ENCODE data around the gene METTL24.

The METTL24 gene

GRCh38 chr6:110198561-110198960, 159.6 kb downstream of the METTL24 start:
- Histone ChIP-seq H3K27ac (ENCODE audit: low read depth, low read length) (no peak overlapping the region), H3K14ac (ENCODE audit: low read length) (no peak overlapping the region), H2BK12ac (ENCODE audit: low read length) (no peak overlapping the region), H4K8ac (ENCODE audit: low read depth, low read length) (no peak overlapping the region), H4K12ac (ENCODE audit: low read depth, low read length) (no peak overlapping the region), H2AFZ (ENCODE audit: insufficient read depth, low read length, poor library complexity) (no peak overlapping the region), H2BK5ac (ENCODE audit: low read depth, low read length, poor library complexity) (no peak overlapping the region), H3K9ac (ENCODE audit: low read length) (no peak overlapping the region), H2AK5ac (ENCODE audit: low read length) (no peak overlapping the region), H3K9me3 (ENCODE audit: insufficient read depth, low read depth, low read length) (no peaks in the 10 kb centered on the region), H3K79me2 (ENCODE audit: control insufficient read depth, insufficient read depth, low read length, poor library complexity) (no peaks in the 10 kb centered on the region), H3K4me1 (ENCODE audit: control insufficient read depth in 1 of 2, insufficient read depth in 2 of 2, low read length in 2 of 2) (no peaks in the 10 kb centered on the region), H3K4ac (ENCODE audit: low read depth, low read length) (no peak overlapping the region), H3K27me3 (ENCODE audit: insufficient read depth, low read length) (no peaks in the 10 kb centered on the region), H3K4me2 (ENCODE audit: low read length) (no peak overlapping the region), H3K18ac (ENCODE audit: low read length) (no peak overlapping the region), H2BK120ac (ENCODE audit: insufficient read depth, low read length, poor library complexity) (no peak overlapping the region), H3K79me1 (ENCODE audit: low read length) (no peaks in the 10 kb centered on the region), H3K23ac (ENCODE audit: low read length) (no peak overlapping the region), H4K91ac (ENCODE audit: low read depth, low read length) (no peak overlapping the region), H3K36me3 (ENCODE audit: control insufficient read depth in 1 of 2, insufficient read depth in 2 of 2, low read length in 2 of 2) (no peaks in the 10 kb centered on the region), H3K4me3 (ENCODE audit: low read depth, low read length) (no peak overlapping the region)
- no peak for DNase-seq
- WGBS (ENCODE audit: extremely low coverage, insufficient coverage, insufficient read length): no CpG with 5 or more reads among the region's 3 CpGs

DNA sequence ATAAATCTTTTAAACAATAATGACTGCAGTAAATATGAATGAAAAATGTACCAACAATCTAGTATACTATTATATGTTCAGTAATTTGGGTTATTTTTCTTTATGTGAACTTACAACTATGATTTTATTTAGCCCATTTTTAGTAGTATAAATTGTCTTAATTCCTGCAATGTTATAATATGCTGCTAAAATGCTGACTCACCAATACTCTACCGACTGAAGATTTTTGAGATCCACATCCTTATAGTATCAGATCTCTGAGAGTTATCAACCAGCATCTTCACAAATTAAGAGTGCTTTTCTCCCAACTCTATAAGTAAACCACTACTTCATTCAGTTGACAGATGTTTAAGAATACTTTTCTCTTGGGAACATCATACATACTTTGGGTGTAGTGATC, 161.3 kb downstream of the METTL24 start:
- Histone ChIP-seq H3K79me1 (ENCODE audit: low read length) (no peaks in the 10 kb centered on the region), H3K4me3 (ENCODE audit: low read depth, low read length) (no peak overlapping the region), H3K9me3 (ENCODE audit: insufficient read depth, low read depth, low read length) (no peaks in the 10 kb centered on the region), H2AK5ac (ENCODE audit: low read length) (no peak overlapping the region), H3K4ac (ENCODE audit: low read depth, low read length) (no peak overlapping the region), H2BK120ac (ENCODE audit: insufficient read depth, low read length, poor library complexity) (no peak overlapping the region), H3K27ac (ENCODE audit: low read depth, low read length) (no peak overlapping the region), H2AFZ (ENCODE audit: insufficient read depth, low read length, poor library complexity) (no peak overlapping the region), H4K12ac (ENCODE audit: low read depth, low read length) (no peak overlapping the region), H2BK12ac (ENCODE audit: low read length) (no peak overlapping the region), H3K23ac (ENCODE audit: low read length) (no peak overlapping the region), H3K36me3 (ENCODE audit: control insufficient read depth in 1 of 2, insufficient read depth in 2 of 2, low read length in 2 of 2) (no peaks in the 10 kb centered on the region), H2BK5ac (ENCODE audit: low read depth, low read length, poor library complexity) (no peak overlapping the region), H3K27me3 (ENCODE audit: insufficient read depth, low read length) (no peaks in the 10 kb centered on the region), H3K14ac (ENCODE audit: low read length) (no peak overlapping the region), H3K9ac (ENCODE audit: low read length) (no peak overlapping the region), H4K91ac (ENCODE audit: low read depth, low read length) (no peak overlapping the region), H3K18ac (ENCODE audit: low read length) (no peak overlapping the region), H4K8ac (ENCODE audit: low read depth, low read length) (no peak overlapping the region), H3K4me1 (ENCODE audit: control insufficient read depth in 1 of 2, insufficient read depth in 2 of 2, low read length in 2 of 2) (no peaks in the 10 kb centered on the region), H3K79me2 (ENCODE audit: control insufficient read depth, insufficient read depth, low read length, poor library complexity) (no peaks in the 10 kb centered on the region), H3K4me2 (ENCODE audit: low read length) (no peak overlapping the region)
- WGBS (ENCODE audit: extremely low coverage, insufficient coverage, insufficient read length): no CpG with 5 or more reads among the region's 1 CpG
- DNase-seq: no peak

DNA sequence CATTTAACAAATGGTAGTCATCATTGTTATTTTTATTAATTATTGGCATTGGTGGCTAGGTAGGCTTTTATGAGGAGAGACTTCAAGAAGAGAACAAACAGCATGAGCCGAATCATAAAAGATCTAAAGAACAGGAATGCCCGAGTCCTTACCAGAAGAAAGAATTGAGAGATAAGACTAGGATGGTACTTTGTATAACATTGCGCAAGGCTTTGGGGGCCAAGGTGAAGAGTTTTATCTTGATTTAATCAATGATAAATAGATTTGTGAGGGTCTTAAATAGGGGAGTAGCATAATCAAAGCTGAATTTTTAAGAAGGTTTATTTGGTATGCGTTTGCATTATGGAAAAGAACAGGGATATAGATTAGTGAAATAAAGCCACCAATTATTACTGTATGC, 162.5 kb downstream of the METTL24 start:
- no peak overlapping the region for H4K8ac ChIP-seq (ENCODE audit: low read depth, low read length)

More for the DNA sequence above, 162.5 kb downstream of the METTL24 start:
- H3K27me3 ChIP-seq (ENCODE audit: insufficient read depth, low read length): no peaks in the 10 kb centered on the region
- H3K9ac ChIP-seq (ENCODE audit: low read length): no peak overlapping the region
- no peak overlapping the region for H3K4ac ChIP-seq (ENCODE audit: low read depth, low read length)
- no peak overlapping the region for H2BK120ac ChIP-seq (ENCODE audit: insufficient read depth, low read length, poor library complexity)
- H4K12ac ChIP-seq (ENCODE audit: low read depth, low read length): no peak overlapping the region
- no peaks in the 10 kb centered on the region for H3K79me1 ChIP-seq (ENCODE audit: low read length)
- H3K4me1 ChIP-seq (ENCODE audit: control insufficient read depth in 1 of 2, insufficient read depth in 2 of 2, low read length in 2 of 2): peaks cover 0 to 2% of the 10 kb centered on the region in 2 experiments
- H2AFZ ChIP-seq (ENCODE audit: insufficient read depth, low read length, poor library complexity): no peak overlapping the region
- H3K4me3 ChIP-seq (ENCODE audit: low read depth, low read length): no peak overlapping the region
- H3K9me3 ChIP-seq (ENCODE audit: insufficient read depth, low read depth, low read length): no peaks in the 10 kb centered on the region
- no peak overlapping the region for H2BK12ac ChIP-seq (ENCODE audit: low read length)
- 100% methylated on average over 1 of the region's 4 CpGs for WGBS (ENCODE audit: extremely low coverage, insufficient coverage, insufficient read length)
- no peak for DNase-seq
- H3K79me2 ChIP-seq (ENCODE audit: control insufficient read depth, insufficient read depth, low read length, poor library complexity): no peaks in the 10 kb centered on the region
- H2AK5ac ChIP-seq (ENCODE audit: low read length): no peak overlapping the region
- H3K18ac ChIP-seq (ENCODE audit: low read length): no peak overlapping the region
- no peaks in the 10 kb centered on the region for H3K36me3 ChIP-seq (ENCODE audit: control insufficient read depth in 1 of 2, insufficient read depth in 2 of 2, low read length in 2 of 2)
- no peak overlapping the region for H3K27ac ChIP-seq (ENCODE audit: low read depth, low read length)
- H3K23ac ChIP-seq (ENCODE audit: low read length): no peak overlapping the region
- no peak overlapping the region for H2BK5ac ChIP-seq (ENCODE audit: low read depth, low read length, poor library complexity)
- no peak overlapping the region for H3K4me2 ChIP-seq (ENCODE audit: low read length)
- H3K14ac ChIP-seq (ENCODE audit: low read length): no peak overlapping the region
- H4K91ac ChIP-seq (ENCODE audit: low read depth, low read length): no peak overlapping the region
